ENCODE measurements around the gene DDX23. TPM values are rescaled to one million over a fixed set of nuclear protein-coding genes. Genes with fewer than 3 reads are reported as not detected.

Gene DDX23
- total and polyA plus RNA-seq, 9 donors, result 48.0 to 108 (median 70.5) TPM

- Histone ChIP-seq H3K9me3 (no peaks in the 10 kb centered on the region), H3K4me1 (ENCODE audit: insufficient read depth) (no peaks in the 10 kb centered on the region), H3K4me3 (no peak overlapping the region), H3K27ac (no peak overlapping the region), H3K36me3 (no peaks in the 10 kb centered on the region), H3K27me3 (no peaks in the 10 kb centered on the region)
- TF ChIP-seq CTCF (IDR thresholded peaks at IDR 0.05), result no peak
- TF ChIP-seq EP300 (IDR thresholded peaks at IDR 0.05), result no peak
- no peak for TF ChIP-seq POLR2A (IDR thresholded peaks at IDR 0.05)
- DNase-seq, result no peak
- intact Hi-C loops (cut with DNase I), result no loop called here
- WGBS, 3 donors, result 78 to 85% (median 81%) methylated on average over 14 of the region's 14 CpGs
Measured at GRCh38 chr12:48800971-48801370, 51.0 kb downstream of the DDX23 start.

- Histone ChIP-seq H3K27me3 (no peaks in the 10 kb centered on the region), H3K36me3 (no peaks in the 10 kb centered on the region), H3K4me3 (no peak overlapping the region), H3K27ac (no peak overlapping the region), H3K9me3 (no peaks in the 10 kb centered on the region), H3K4me1 (ENCODE audit: insufficient read depth) (no peaks in the 10 kb centered on the region)
- intact Hi-C loops (cut with DNase I), result no loop called here
- TF ChIP-seq EP300 (IDR thresholded peaks at IDR 0.05) (no peak), CTCF (IDR thresholded peaks at IDR 0.05) (no peak)
- DNase-seq, result no peak
- WGBS, 3 donors, result 88 to 91% (median 89%) methylated on average over 14 of the region's 14 CpGs
Measured at GRCh38 chr12:48800457-48800856, 51.5 kb downstream of the DDX23 start.

GRCh38 chr12:48796976-48797375 lies 55.0 kb downstream of the DDX23 start:
- H3K27ac ChIP-seq, result no peak overlapping the region
- H3K27me3 ChIP-seq, result no peaks in the 10 kb centered on the region
- H3K36me3 ChIP-seq, result no peaks in the 10 kb centered on the region
- intact Hi-C loops (cut with DNase I), result loop anchor here in 2 of 4 donors (1.0 to 5.0 kb wide), 2 partner anchors 44 to 45 kb away; no protein-coding TSS in a partner anchor
- no peaks in the 10 kb centered on the region for H3K9me3 ChIP-seq
- no peak overlapping the region for H3K4me3 ChIP-seq
- no peak for DNase-seq
- WGBS, 3 donors, result 81 to 83% (median 82%) methylated on average over 3 of the region's 3 CpGs
- H3K4me1 ChIP-seq (ENCODE audit: insufficient read depth), result no peaks in the 10 kb centered on the region
- no peak for TF ChIP-seq CTCF (IDR thresholded peaks at IDR 0.05)
- no peak for TF ChIP-seq EP300 (IDR thresholded peaks at IDR 0.05)
- TF ChIP-seq POLR2A (IDR thresholded peaks at IDR 0.05), result no peak

GRCh38 chr12:48795550-48796455 lies 56.2 kb downstream of the DDX23 start:
- H3K4me1 ChIP-seq (ENCODE audit: insufficient read depth), result no peaks in the 10 kb centered on the region
- DNase-seq, result peak; percentile 71 to 85 (median 75)
- 21 to 22% (median 22%) methylated on average over 12 of the region's 12 CpGs for WGBS, 3 donors
- no peak overlapping the region for H3K27ac ChIP-seq
- no peaks in the 10 kb centered on the region for H3K36me3 ChIP-seq
- no peaks in the 10 kb centered on the region for H3K9me3 ChIP-seq
- TF ChIP-seq EP300 (IDR thresholded peaks at IDR 0.05), result no peak
- peak; percentile 81 to 96 (median 92) for TF ChIP-seq CTCF (IDR thresholded peaks at IDR 0.05)
- H3K27me3 ChIP-seq, result no peaks in the 10 kb centered on the region
- H3K4me3 ChIP-seq, result no peak overlapping the region
- intact Hi-C loops (cut with DNase I), result loop anchor here (1.0 to 5.0 kb wide), 3 partner anchors 43 to 44 kb away; no protein-coding TSS in a partner anchor
